ENCODE measurements around the gene ARHGAP33.

ARHGAP33 gene

GRCh38 chr19:35739275-35740107, 35.9 kb upstream of the ARHGAP33 start:
- DNase-seq: no peak

GRCh38 chr19:35740108-35740422, 35.3 kb upstream of the ARHGAP33 start:
- no peak for DNase-seq

DNA sequence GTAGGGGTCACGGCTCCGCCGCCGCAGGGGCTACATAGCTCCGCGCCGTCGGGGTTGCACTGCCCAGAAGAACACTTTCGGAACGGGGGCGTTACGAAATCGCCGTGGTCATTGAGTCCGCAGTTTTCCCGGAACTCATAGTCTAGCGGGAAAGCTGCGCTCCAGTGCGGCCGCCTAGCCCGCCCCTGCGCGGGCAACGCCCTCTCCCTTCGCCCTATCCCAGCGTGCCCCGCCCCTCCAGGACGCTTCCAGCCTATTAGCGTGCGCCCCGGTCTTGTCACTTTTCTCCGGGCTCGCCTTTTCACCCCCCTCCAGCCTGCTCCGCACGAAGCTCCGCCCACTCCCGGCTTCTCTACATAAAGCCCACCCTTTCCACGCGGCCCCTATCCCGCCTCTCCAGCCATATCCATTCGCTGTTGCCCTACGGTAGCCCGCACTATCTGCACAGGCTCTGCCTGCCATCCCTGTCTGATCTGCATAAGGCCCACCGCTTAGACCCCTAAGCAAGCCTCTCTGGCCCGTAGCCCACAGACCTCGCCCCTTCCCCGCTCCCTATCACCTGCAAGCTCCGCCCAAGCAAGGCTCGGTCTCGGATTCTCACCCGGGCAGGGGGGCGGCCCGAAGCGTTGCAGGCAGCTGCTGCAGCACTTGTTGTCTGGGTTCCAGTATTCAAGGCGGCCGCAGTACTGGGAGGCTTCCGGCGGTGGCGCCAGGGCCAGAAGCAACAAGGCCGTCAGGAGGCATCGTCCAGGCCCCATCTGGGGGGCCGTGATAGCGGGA, 34.8 kb upstream of the ARHGAP33 start:
- DNase-seq: peak; percentile 98

DNA sequence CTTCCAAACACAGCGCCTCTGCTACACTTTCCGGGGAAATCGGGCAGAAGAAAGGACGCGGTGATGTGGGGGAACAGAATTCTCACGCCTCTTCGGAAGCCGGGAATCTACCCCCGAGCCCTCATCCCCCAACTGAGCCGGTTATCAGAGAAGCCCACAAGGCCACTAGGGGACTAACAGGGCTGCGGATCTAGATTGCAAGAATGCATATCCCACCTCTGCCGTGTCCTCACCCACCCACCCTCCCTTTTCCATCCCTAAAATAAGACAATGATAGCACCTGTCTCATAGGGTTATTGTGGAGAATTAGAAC, 34.2 kb upstream of the ARHGAP33 start:
- no peak for DNase-seq

DNA sequence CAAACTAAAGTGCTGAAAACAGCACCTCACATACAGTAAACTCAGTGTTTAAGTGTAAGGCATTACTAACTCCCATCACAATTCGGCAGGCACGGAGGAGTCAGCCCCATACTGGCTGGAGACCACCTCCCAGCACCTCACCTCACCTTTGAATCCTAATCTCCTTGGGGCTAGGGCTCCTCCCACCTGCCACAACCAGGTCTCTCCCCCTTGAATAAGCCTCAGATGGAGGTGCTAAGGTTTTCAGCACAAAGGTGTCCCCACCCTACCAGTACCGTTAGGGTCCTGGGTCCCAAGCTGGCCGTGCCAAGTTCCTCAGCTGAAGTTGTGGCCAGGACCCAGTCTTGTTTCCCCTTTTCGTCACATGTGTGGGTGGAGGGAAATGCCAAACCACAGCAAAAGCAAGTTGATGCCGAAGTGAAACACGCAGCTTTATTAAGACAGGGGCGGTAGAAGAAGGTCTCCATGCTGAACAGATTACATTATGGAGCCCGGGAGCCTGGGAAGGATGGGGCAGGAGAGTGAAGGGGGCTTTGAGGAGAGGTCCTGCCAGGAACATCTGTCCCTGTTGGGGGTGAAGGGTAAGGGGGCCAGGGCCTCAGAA, 33.1 kb upstream of the ARHGAP33 start, which contains the start of gene IGFLR1:
TSS of gene IGFLR1 (minus strand) at position 332 of the 604 bp plus-strand sequence. CDS start 1,272 bp downstream, outside the sequence.
- DNase-seq: no peak

- DNase-seq: no peak
Measured at GRCh38 chr19:35743640-35744429, 31.5 kb upstream of the ARHGAP33 start.

- DNase-seq: peak; percentile 89
Measured at GRCh38 chr19:35744430-35745327, 30.7 kb upstream of the ARHGAP33 start.

DNA sequence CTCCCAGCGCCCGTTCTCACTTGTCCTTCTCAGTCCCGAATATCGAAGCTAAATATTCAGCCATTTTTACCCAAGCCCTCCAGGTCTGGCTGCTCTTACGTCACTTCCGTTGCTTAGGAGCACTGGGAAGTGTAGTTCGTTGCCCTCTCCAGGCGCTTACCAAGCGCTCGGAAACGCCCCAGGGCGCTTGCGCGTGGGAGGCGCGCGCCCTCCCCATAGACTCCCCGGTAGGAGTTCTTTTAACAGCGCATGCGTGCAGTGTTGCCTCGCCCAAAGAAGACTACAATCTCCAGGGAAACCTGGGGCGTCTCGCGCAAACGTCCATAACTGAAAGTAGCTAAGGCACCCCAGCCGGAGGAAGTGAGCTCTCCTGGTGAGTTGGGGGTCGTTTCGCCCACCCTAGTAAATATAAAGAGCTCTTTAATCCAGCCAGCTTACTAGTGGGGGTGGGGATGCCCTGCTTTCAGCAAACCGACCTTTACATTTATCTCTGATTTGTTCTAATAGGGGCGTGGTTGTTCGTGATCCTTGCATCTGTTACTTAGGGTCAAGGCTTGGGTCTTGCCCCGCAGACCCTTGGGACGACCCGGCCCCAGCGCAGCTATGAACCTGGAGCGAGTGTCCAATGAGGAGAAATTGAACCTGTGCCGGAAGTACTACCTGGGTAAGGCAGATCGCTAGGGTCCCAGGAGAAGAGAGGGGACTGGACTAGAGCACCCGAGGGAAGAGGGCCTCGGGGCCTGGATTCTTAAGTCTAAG, 29.9 kb upstream of the ARHGAP33 start, which contains the start of the genes PSENEN and U2AF1L4:
TSS of gene PSENEN (plus strand) at position 324 of the 759 bp plus-strand sequence. CDS start at position 604, 280 bp downstream.
TSS of gene U2AF1L4 (minus strand) at position 91 of the 759 bp plus-strand sequence. CDS start at position 64, 27 bp downstream.
- peak; percentile 96 for DNase-seq

- no peak for DNase-seq
Measured at GRCh38 chr19:35746087-35746462, 29.3 kb upstream of the ARHGAP33 start.

- no peak for DNase-seq
Measured at GRCh38 chr19:35746531-35746930, 28.8 kb upstream of the ARHGAP33 start.

DNA sequence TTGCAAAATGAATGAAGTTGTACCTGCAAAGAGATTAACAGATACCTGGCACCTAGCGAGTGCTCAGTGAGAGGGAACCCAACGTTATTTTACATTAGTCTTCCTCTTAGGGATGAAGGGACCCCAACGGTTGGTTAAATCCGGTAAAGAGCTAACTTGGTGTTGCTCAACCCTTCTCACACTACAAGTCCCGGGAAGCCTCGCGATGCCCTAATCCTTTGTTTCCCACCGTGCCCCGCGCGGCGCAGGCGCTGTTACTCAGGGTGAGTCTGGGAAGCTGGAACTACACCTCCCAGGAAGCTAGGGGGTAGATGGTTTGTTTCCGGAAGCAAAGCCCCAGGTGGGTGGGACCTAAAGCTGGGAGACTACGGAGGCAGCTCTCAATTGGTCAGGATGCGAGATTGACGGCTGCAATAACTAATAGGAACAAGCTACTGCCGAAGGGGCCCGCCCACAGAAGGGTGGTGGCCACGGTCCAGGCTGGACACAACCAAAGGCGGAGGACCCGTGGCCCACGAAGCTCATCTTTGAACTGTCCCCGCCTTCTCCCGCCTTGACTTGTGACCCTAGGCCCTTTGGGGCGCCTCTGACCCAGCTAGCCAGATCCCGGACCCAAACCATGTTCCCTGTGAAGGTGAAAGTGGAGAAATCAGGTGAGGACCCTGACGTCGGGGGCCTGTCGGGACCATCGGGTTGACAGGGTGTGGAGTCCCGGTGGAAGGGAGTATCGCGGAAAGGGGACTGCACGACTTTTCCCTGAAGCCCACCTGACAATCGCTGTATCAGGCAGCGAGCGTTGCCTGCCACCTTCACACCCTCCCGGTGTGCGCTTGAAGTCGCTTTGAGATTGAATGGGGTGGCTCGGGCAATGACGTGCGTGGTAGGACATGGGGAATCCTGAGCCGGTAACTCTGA, 27.0 kb upstream of the ARHGAP33 start, which contains the start of gene LIN37:
TSS of gene LIN37 (plus strand) at position 471 of the 915 bp plus-strand sequence. CDS start at position 620, 149 bp downstream.
- DNase-seq: peak; percentile 96

GRCh38 chr19:35750167-35750566, 25.2 kb upstream of the ARHGAP33 start:
- no peak for DNase-seq

DNA sequence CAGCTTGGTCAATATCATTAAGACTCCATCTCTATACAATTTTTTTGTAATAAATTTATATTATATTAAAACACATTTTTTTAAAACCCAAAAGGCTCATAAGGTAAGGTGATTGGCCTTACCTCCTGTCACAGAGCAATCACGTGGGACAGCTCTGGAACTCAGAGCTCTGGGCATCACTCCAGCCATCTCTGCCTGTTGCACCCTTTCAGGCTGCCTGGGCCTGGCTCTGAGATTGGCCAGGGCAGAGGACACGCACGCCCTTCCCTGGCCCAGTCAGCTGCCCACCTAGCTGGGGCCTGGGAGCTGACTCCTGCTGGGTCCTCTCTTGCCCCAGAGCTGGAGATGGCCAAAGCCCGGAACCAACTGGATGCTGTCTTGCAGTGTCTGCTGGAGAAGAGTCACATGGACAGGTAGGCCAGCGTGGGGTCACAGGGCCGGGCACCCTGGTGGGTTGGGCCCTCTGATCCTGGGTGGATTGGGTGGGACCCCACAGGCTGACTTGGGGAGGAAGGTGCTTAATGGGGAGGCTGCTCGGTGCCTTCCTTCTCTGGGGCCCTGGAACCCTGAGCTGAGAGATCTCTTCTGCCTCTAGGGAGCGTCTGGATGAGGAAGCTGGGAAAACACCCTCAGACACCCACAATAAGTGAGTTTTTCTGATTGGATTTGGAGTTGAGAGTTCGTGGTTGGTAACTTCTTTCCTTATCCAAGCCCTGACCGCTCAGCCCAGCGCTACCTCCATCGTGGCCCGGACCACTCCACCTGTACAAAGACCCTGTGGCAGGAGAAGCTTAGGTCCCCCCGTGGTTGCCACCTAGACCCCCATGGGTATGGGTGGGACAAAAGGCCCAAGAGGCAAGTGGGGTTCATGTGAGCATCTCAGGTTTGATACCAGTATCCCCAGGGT, 23.3 kb upstream of the ARHGAP33 start:
- no peak for DNase-seq

GRCh38 chr19:35752746-35753350, 22.5 kb upstream of the ARHGAP33 start:
- no peak for DNase-seq

DNA sequence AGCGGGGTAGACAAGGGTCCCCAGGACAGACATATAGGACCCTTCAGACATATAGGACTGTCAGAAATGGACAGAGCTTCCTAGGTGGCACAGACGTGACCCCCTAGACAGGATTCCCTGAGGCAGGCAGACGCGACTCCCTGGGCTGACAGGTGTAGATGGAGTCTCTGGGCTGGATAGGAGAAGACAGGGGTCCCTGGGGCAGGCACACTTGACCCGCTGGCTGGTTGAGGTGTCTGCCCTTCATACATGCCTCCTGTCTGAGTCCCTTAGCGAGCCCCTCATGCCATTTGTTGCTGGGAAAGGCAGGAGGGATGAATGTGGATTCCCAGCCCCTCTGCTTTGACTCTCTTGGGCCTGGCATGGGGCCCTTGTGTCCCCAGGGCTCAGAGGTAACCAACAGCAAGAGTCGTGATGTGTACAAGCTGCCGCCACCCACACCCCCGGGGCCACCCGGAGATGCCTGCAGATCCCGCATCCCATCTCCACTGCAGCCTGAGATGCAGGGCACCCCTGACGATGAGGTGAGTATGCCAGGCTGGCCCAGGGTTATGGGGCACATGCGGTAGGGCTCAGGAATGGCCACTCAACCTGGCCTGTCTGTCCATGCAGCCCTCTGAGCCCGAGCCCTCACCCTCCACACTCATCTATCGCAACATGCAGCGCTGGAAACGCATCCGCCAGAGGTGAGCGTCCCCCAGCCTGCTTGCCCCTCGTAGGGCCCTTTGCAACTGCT, 21.6 kb upstream of the ARHGAP33 start:
- no peak for DNase-seq

DNA sequence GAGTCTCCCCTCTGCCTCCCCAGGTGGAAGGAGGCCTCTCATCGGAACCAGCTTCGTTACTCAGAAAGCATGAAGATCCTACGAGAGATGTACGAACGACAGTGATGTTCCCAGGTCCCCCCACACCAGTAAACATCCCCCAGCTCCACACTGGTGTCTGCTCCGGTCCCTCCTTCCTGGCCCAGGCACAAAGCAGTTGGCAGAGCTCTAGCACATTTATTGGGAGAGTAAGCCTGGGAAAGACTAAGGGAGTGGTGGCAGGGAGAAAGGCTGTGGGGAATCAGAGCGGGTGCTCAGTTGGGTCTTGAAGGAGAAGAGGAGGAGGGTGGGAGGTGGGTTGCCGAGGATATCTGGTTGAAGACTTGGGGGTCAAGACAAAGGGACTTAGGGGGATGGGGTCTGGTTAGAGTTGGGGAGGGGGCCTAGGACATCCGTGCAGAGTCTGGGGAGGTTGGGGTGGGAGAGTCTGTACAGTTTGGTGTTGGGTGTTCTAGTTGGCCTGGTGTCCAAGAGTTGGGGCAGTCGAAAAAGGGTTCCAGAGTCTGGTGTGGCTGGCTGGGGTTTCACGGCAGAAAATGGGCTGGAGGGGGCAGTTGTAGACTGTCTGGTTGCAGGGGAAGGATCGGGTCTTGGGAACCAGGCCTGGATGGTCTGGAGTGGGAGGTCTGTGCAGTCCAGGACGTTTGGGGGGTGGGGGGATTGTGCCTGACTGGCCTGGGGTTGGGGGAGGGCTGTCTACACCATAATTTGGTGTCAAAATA, 20.8 kb upstream of the ARHGAP33 start:
- DNase-seq: no peak

DNA sequence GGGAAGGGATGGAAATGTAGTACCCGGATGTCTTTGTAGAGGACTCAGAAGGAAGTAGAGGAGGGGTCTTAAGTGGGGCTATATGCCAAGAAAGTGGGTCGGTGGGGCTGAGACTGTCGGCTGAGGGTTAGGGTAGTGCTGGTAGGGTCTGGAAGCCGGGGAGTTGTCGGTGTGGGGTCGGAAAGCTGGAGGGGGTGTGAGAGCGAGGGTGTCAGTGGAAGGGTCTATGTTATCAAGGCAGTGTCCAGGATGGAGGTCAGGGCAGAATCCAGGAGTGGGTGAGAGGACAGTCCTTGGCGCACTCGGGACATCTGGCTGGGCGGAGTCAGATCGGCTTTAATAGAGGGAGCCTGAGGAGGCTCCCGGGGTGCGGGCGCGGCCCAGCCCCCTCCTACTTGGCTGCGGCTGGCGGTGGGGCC, 20.2 kb upstream of the ARHGAP33 start:
- DNase-seq: no peak

All from NCI-H510A (cell line).